ENCODE results near the gene G3BP2. TPM values are rescaled to one million over a fixed set of nuclear protein-coding genes. Genes with fewer than 3 reads are reported as not detected.

G3BP2 gene
- total and polyA plus RNA-seq, 2 of the 13 experiments (the other 11 are each of a cell fraction or from before 2014, with no cell fraction given), result 51.7 to 179 TPM

GRCh38 chr4:75686346-75686745 lies 13.1 kb upstream of the G3BP2 start (continued):
- TF ChIP-seq ZNF362 (CRISPR knock-in tag; IDR thresholded peaks at IDR 0.05; ENCODE audit: borderline replicate concordance), result no peak
- TF ChIP-seq AGO2 (optimal IDR thresholded peaks at IDR 0.05; ENCODE audit: low read depth, low read length), result no peak
- no peak for TF ChIP-seq ZNF232 (CRISPR knock-in tag; IDR thresholded peaks at IDR 0.05; ENCODE audit: borderline replicate concordance)

- H2AFZ ChIP-seq (ENCODE audit: low read length), result no peak overlapping the region
- H3K27ac ChIP-seq (ENCODE audit: extremely low read length, insufficient read depth, low read length), result no peak overlapping the region
- BruUV-seq (replicated peaks), result no TSS peak
- no peak for DNase-seq (ENCODE audit: low spot score)
- TF ChIP-seq HNF4G (IDR thresholded peaks at IDR 0.05; ENCODE audit: borderline replicate concordance, low read depth, low read length), result no peak
- no peak for TF ChIP-seq HNF4G (CRISPR knock-in tag; IDR thresholded peaks at IDR 0.05; ENCODE audit: borderline replicate concordance, low read depth)
- TF ChIP-seq, protein P1, sequence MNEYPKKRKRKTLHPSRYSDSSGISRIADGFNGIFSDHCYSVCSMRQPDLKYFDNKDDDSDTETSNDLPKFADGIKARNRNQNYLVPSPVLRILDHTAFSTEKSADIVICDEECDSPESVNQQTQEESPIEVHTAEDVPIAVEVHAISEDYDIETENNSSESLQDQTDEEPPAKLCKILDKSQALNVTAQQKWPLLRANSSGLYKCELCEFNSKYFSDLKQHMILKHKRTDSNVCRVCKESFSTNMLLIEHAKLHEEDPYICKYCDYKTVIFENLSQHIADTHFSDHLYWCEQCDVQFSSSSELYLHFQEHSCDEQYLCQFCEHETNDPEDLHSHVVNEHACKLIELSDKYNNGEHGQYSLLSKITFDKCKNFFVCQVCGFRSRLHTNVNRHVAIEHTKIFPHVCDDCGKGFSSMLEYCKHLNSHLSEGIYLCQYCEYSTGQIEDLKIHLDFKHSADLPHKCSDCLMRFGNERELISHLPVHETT (CRISPR knock-in tag; conservative IDR thresholded peaks at IDR 0.05), result no peak
- TF ChIP-seq, protein P2, sequence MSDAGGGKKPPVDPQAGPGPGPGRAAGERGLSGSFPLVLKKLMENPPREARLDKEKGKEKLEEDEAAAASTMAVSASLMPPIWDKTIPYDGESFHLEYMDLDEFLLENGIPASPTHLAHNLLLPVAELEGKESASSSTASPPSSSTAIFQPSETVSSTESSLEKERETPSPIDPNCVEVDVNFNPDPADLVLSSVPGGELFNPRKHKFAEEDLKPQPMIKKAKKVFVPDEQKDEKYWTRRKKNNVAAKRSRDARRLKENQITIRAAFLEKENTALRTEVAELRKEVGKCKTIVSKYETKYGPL (CRISPR knock-in tag; IDR thresholded peaks at IDR 0.05), result no peak
- no peak for TF ChIP-seq GATAD1 (CRISPR knock-in tag; IDR thresholded peaks at IDR 0.05)
- TF ChIP-seq, protein P3, sequence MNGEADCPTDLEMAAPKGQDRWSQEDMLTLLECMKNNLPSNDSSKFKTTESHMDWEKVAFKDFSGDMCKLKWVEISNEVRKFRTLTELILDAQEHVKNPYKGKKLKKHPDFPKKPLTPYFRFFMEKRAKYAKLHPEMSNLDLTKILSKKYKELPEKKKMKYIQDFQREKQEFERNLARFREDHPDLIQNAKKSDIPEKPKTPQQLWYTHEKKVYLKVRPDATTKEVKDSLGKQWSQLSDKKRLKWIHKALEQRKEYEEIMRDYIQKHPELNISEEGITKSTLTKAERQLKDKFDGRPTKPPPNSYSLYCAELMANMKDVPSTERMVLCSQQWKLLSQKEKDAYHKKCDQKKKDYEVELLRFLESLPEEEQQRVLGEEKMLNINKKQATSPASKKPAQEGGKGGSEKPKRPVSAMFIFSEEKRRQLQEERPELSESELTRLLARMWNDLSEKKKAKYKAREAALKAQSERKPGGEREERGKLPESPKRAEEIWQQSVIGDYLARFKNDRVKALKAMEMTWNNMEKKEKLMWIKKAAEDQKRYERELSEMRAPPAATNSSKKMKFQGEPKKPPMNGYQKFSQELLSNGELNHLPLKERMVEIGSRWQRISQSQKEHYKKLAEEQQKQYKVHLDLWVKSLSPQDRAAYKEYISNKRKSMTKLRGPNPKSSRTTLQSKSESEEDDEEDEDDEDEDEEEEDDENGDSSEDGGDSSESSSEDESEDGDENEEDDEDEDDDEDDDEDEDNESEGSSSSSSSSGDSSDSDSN (CRISPR knock-in tag; IDR thresholded peaks at IDR 0.05), result no peak
- no peak for TF ChIP-seq ARNT2 (CRISPR knock-in tag; IDR thresholded peaks at IDR 0.05; ENCODE audit: low read depth)
- H3K9ac ChIP-seq (ENCODE audit: insufficient read depth, low read depth, low read length), result no peak overlapping the region
- no peaks in the 10 kb centered on the region for H4K20me1 ChIP-seq (ENCODE audit: insufficient read depth, low read length)
- H3K4me1 ChIP-seq (ENCODE audit: insufficient read depth, low read length), result no peaks in the 10 kb centered on the region
- no peak overlapping the region for H3K4me3 ChIP-seq (replicated peaks in 1 of 3; ENCODE audit: insufficient read depth in 1 of 3, low read depth in 2 of 3, low read length in 3 of 3)
- H3K36me3 ChIP-seq (replicated peaks in 1 of 2; ENCODE audit: control insufficient read depth in 1 of 2, insufficient read depth in 2 of 2, low read length in 2 of 2), result no peaks in the 10 kb centered on the region
- in situ Hi-C loops (cut with HindIII; ENCODE audit: extremely low pct_ligation_motif_present, low pct_unique_long_range_greater_than_20kb), result no loop called here
- no peaks in the 10 kb centered on the region for H3K79me2 ChIP-seq (ENCODE audit: insufficient read depth, low read length)
- H3K27me3 ChIP-seq (ENCODE audit: control insufficient read depth in 1 of 2, insufficient read depth in 2 of 2, low read length in 2 of 2), result no peaks in the 10 kb centered on the region; a peak in 1 of 5 replicates
- ChIA-PET CTCF (ENCODE audit: low intra/inter-chr PET ratio, low total read pairs) (no interaction called here), POLR2A (no interaction called here)
- WGBS (ENCODE audit: low lambda C conversion rate), result 98% methylated on average over 2 of the region's 2 CpGs
- no peaks in the 10 kb centered on the region for H3K9me3 ChIP-seq (ENCODE audit: low read length)
- H3K4me2 ChIP-seq (ENCODE audit: low read depth, low read length), result no peak overlapping the region
- intact Hi-C loops (cut with micrococcal nuclease; ENCODE audit: unreplicated experiment), result no loop called here
- no peak for FAIRE-seq
- ATAC-seq, result no peak
Measured at GRCh38 chr4:75685546-75686189, 12.5 kb upstream of the G3BP2 start.

Data from HepG2 (cell line).